Muscle layer of duodenum (tissue), 2 donors: Measurements from ENCODE around the gene CXCR5.

Experiments
- H3K27ac ChIP-seq: one replicate; pipeline ENCODE4 v1.7.0; 2013; ENCODE audit warnings: mild to moderate bottlenecking, low read length
- H3K27me3 ChIP-seq: one replicate; pipeline ENCODE4 v1.7.0; 2013; ENCODE audit warnings: low read depth, mild to moderate bottlenecking, control low read depth, low read length
- H3K36me3 ChIP-seq, 2 donors: one replicate each; pipeline ENCODE4 v1.7.0; 2013; ENCODE audit warnings: low read length in 2 of 2, control low read depth in 1 of 2, mild to moderate bottlenecking in 1 of 2; ENCODE audit not compliant: insufficient read depth in 2 of 2, control insufficient read depth in 1 of 2
- H3K4me1 ChIP-seq, 2 donors: one replicate each; pipeline ENCODE4 v1.7.0; 2013; ENCODE audit warnings: low read length in 2 of 2, mild to moderate bottlenecking in 2 of 2, control low read depth in 1 of 2, moderate library complexity in 1 of 2; ENCODE audit not compliant: insufficient read depth in 2 of 2, control insufficient read depth in 1 of 2
- H3K4me3 ChIP-seq, 2 donors: one replicate each; pipeline ENCODE4 v1.7.0; 2013; ENCODE audit warnings: low read length in 2 of 2, low read depth in 1 of 2, mild to moderate bottlenecking in 1 of 2
- H3K9me3 ChIP-seq, 2 donors: one replicate each; pipeline ENCODE4 v1.7.0; 2013; ENCODE audit warnings: low read length in 2 of 2, control low read depth in 1 of 2, mild to moderate bottlenecking in 1 of 2; ENCODE audit not compliant: control insufficient read depth in 1 of 2
- donor health status: healthy.

Gene CXCR5

GRCh38 chr11:118909619-118910308 lies 26.1 kb downstream of the CXCR5 start:
- peak overlapping the region; percentile 26 to 60 for H3K4me3 ChIP-seq
- H3K27ac ChIP-seq, result peak overlapping the region; percentile 72
- H3K4me1 ChIP-seq, result peaks cover 42 to 60% of the 10 kb centered on the region in 2 donors

GRCh38 chr11:118910309-118911112 lies 26.8 kb downstream of the CXCR5 start:
- peak overlapping the region; percentile 39 to 60 for H3K4me3 ChIP-seq

More at GRCh38 chr11:118909619-118910308, 26.1 kb downstream of the CXCR5 start:
- Histone ChIP-seq H3K36me3 (peaks cover 6 to 19% of the 10 kb centered on the region in 2 donors), H3K27me3 (no peaks in the 10 kb centered on the region), H3K9me3 (no peaks in the 10 kb centered on the region)

GRCh38 chr11:118911113-118911879 lies 27.6 kb downstream of the CXCR5 start:
- Histone ChIP-seq H3K27ac (peak overlapping the region; percentile 92), H3K4me1 (peaks cover 56 to 75% of the 10 kb centered on the region in 2 donors), H3K9me3 (no peaks in the 10 kb centered on the region), H3K4me3 (peak overlapping the region; percentile 39 to 55), H3K36me3 (peaks cover 3 to 12% of the 10 kb centered on the region in 2 donors), H3K27me3 (no peaks in the 10 kb centered on the region)

More at GRCh38 chr11:118910309-118911112, 26.8 kb downstream of the CXCR5 start:
- Histone ChIP-seq H3K36me3 (peaks cover 3 to 14% of the 10 kb centered on the region in 2 donors), H3K4me1 (peaks cover 49 to 67% of the 10 kb centered on the region in 2 donors), H3K27ac (peak overlapping the region; percentile 92), H3K9me3 (no peaks in the 10 kb centered on the region), H3K27me3 (no peaks in the 10 kb centered on the region)

GRCh38 chr11:118911880-118912741 lies 28.4 kb downstream of the CXCR5 start:
- H3K27me3 ChIP-seq, result no peaks in the 10 kb centered on the region
- H3K27ac ChIP-seq, result peak overlapping the region; percentile 92
- peaks cover 64 to 79% of the 10 kb centered on the region in 2 donors for H3K4me1 ChIP-seq
- peak overlapping the region; percentile 39 to 55 for H3K4me3 ChIP-seq
- H3K9me3 ChIP-seq, result no peaks in the 10 kb centered on the region
- H3K36me3 ChIP-seq, result peaks cover 3 to 11% of the 10 kb centered on the region in 2 donors

- Histone ChIP-seq H3K9me3 (no peaks in the 10 kb centered on the region), H3K27me3 (no peaks in the 10 kb centered on the region), H3K27ac (peak overlapping the region; percentile 92), H3K36me3 (peaks cover 2 to 15% of the 10 kb centered on the region in 2 donors), H3K4me1 (peaks cover 64 to 79% of the 10 kb centered on the region in 2 donors), H3K4me3 (peak overlapping the region; percentile 39 to 55)
Observed at GRCh38 chr11:118912742-118913410, 29.2 kb downstream of the CXCR5 start.

- Histone ChIP-seq H3K4me3 (peak overlapping the region; percentile 13 to 29), H3K4me1 (peaks cover 64 to 75% of the 10 kb centered on the region in 2 donors), H3K27ac (peak overlapping the region; percentile 92), H3K9me3 (no peaks in the 10 kb centered on the region), H3K27me3 (no peaks in the 10 kb centered on the region), H3K36me3 (peaks cover 0 to 17% of the 10 kb centered on the region in 2 donors)
Observed at GRCh38 chr11:118913411-118914125, 29.9 kb downstream of the CXCR5 start.

- H3K4me3 ChIP-seq, result peak overlapping the region; percentile 13 to 29
Observed at GRCh38 chr11:118914178-118914918, 30.7 kb downstream of the CXCR5 start.

GRCh38 chr11:118914987-118915386 lies 31.3 kb downstream of the CXCR5 start:
- no peaks in the 10 kb centered on the region for H3K9me3 ChIP-seq
- H3K27me3 ChIP-seq, result no peaks in the 10 kb centered on the region
- H3K36me3 ChIP-seq, result peaks cover 0 to 20% of the 10 kb centered on the region in 2 donors
- H3K4me1 ChIP-seq, result peaks cover 73 to 80% of the 10 kb centered on the region in 2 donors
- peak overlapping the region; percentile 97 for H3K27ac ChIP-seq
- no peak overlapping the region for H3K4me3 ChIP-seq

More at GRCh38 chr11:118914178-118914918, 30.7 kb downstream of the CXCR5 start:
- Histone ChIP-seq H3K9me3 (no peaks in the 10 kb centered on the region), H3K4me1 (peaks cover 67 to 73% of the 10 kb centered on the region in 2 donors), H3K36me3 (peaks cover 0 to 20% of the 10 kb centered on the region in 2 donors), H3K27ac (peak overlapping the region; percentile 83), H3K27me3 (no peaks in the 10 kb centered on the region)

- H3K9me3 ChIP-seq, result no peaks in the 10 kb centered on the region
- no peaks in the 10 kb centered on the region for H3K27me3 ChIP-seq
- peak overlapping the region; percentile 97 for H3K27ac ChIP-seq
- H3K4me3 ChIP-seq, result no peak overlapping the region
- H3K4me1 ChIP-seq, result peaks cover 77 to 84% of the 10 kb centered on the region in 2 donors
- H3K36me3 ChIP-seq, result peaks cover 0 to 20% of the 10 kb centered on the region in 2 donors
Observed at GRCh38 chr11:118915396-118915795, 31.7 kb downstream of the CXCR5 start.
